GM19193 (cell line): ENCODE data around the gene DHRS12.

Experiments
- POLR2A ChIP-seq: IDR thresholded peaks from 4 replicates; pipeline ENCODE4 v1.6.1; 2011; ENCODE audit not compliant: insufficient read depth, insufficient read length; ENCODE audit errors: extremely low read depth

DHRS12 gene

GRCh38 chr13:51742611-51743010 lies 61.4 kb downstream of the DHRS12 start:
- no peak for TF ChIP-seq POLR2A

- TF ChIP-seq POLR2A, result no peak
Measured at GRCh38 chr13:51742031-51742430, 61.9 kb downstream of the DHRS12 start.

- no peak for TF ChIP-seq POLR2A
Measured at GRCh38 chr13:51740698-51741097, 63.3 kb downstream of the DHRS12 start.

GRCh38 chr13:51739027-51739764 lies 64.8 kb downstream of the DHRS12 start:
- no peak for TF ChIP-seq POLR2A

- TF ChIP-seq POLR2A, result no peak
Measured at GRCh38 chr13:51738226-51738905, 65.6 kb downstream of the DHRS12 start.

GRCh38 chr13:51737609-51738008 lies 66.4 kb downstream of the DHRS12 start:
- TF ChIP-seq POLR2A, result no peak

- no peak for TF ChIP-seq POLR2A
Measured at GRCh38 chr13:51734786-51735185, 69.2 kb downstream of the DHRS12 start.

- no peak for TF ChIP-seq POLR2A
Measured at GRCh38 chr13:51733374-51734298, 70.3 kb downstream of the DHRS12 start.

GRCh38 chr13:51731759-51732158 lies 72.2 kb downstream of the DHRS12 start:
- no peak for TF ChIP-seq POLR2A

GRCh38 chr13:51730927-51731326 lies 73.0 kb downstream of the DHRS12 start:
- TF ChIP-seq POLR2A, result no peak

- TF ChIP-seq POLR2A, result no peak
Measured at GRCh38 chr13:51729866-51730553, 74.0 kb downstream of the DHRS12 start.

- TF ChIP-seq POLR2A, result no peak
Measured at GRCh38 chr13:51728972-51729371, 75.0 kb downstream of the DHRS12 start.

- TF ChIP-seq POLR2A, result no peak
Measured at GRCh38 chr13:51728275-51728673, 75.7 kb downstream of the DHRS12 start.

- no peak for TF ChIP-seq POLR2A
Measured at GRCh38 chr13:51727634-51728274, 76.2 kb downstream of the DHRS12 start.
